HL-60/S4 treated with retinoic acid at 250 ng/mL for 4 days and 3 days (cell line): Measurements from ENCODE around the gene DFFB.

Experiments used
- in situ Hi-C: fragments of 300-500 bp; cut with MboI; formaldehyde crosslinking; loops from 2 replicates; pipeline ENCODE4 v1.7.0; 2022; ENCODE audit warnings: low sequenced_read_pairs

DFFB gene

DNA sequence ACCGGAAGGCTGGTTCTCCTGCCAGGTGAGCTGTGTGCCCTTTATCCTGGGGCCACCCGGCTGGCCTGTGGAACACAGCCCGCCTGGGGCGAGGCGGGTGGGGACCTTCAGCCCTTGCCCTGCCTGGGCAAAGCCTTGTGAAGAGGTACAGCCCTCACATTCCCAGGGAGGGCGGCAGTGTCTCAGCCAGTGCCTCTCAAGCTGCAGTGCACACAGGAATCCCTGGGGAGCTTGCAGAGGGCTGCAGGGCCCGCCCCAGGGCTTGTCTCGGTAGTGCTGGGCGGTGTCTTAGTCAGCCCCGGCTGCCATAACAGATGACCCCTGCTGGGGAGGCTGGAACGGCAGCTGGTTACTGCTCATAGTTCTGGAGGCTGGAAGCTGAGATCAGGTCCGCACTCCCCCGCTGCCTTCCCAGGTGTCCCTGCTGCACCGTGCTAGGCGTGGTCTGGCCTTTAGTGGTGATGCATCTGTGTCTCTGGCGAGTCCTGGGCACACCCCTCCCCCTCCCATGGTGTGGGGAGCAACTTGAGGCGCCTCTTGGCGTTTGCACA is 12.6 kb downstream of the DFFB start:
- in situ Hi-C loops = no loop called here

DNA sequence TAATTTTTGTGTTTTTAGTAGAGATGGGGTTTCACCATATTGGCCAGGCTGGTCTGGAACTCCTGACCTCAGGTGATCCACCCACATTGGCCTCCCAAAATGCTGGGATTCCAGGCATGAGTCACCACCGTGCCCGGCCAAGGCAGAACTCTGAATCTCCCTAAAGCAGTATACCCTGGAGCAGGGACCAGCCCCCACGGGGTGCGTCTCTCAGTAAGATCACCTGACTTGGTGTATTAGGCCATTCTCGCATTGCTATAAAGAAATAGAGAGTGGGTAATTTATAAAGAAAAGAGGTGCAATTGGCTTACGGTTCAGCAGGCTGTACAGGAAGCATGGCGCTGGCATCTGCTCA is 14.2 kb downstream of the DFFB start:
- in situ Hi-C loops = no loop called here

DNA sequence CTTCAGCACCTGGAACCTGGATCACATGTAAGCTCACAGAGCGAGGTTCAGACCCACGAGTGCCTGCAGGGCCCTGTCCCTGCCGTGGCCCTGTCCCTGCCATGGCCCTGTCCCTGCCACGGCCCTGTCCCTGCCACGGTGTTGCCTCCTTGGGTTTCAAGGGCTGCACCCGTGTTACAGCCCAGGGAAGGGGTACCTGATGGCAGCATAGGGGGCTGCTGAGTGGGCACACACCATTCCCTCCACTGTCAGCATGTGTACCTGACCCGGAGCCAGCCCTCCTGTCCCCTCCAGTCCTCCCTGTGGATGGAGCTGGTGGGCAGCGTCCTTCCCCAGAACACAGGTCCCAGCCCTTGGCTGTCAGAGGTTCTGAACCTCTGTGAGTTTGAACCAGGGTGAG is 15.3 kb downstream of the DFFB start:
- in situ Hi-C loops = no loop called here

DNA sequence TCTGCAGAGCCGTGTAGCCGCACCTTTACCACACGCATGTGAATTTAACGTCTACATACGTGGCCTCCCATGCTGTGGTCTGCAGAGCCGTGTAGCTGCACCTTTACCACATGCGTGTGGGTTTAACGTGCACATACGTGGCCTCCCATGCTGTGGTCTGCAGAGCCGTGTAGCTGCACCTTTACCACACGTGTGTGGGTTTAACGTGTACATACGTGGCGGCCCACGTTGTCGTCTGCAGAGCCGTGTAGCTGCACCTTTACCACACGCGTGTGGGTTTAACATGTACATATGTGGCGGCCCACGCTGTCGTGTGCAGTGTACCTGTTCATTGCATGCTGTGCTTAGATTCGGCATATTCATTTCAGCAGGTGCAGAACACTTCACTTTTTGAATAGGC is 17.5 kb downstream of the DFFB start:
- in situ Hi-C loops = no loop called here

DNA sequence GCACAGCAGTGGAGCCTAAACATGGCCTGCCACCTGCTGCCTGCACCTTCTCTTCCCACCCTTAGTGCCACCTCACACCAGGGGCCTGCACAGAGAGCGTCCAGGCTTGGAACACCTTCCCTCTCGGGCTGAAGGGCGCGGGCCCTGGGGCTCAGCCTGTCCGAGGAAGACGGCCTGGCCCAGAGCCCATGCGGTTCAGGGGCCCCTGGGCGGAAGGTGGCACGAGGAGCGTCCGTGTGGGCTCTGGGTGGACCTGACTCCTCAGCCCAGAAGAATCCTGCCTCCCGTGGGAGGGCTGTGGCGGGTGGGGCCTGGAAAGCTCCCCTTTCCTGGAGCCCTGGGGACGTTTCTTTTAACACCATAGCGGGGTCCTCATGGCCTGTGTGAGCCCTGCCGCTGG is 19.4 kb downstream of the DFFB start:
- in situ Hi-C loops = no loop called here

DNA sequence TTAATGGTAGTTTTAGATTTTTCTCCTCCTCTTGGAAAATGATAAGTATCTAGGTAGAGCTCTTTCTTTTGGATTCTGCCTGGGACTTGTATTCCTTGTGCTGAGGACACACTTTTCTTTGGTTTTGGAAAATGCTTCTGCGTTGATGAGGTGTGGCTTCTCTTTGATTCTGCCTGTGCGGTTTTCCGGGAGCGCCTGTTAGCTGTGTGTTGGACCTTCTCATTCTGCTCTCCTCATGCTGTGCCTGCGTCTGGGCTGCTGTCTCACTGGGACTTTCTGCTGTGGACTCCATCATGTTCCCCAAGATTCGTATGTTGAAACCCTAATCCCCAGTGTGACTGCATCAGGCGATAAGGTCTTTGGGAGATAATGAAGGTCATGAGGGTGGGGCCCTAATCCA is 21.8 kb downstream of the DFFB start:
- in situ Hi-C loops = no loop called here

DNA sequence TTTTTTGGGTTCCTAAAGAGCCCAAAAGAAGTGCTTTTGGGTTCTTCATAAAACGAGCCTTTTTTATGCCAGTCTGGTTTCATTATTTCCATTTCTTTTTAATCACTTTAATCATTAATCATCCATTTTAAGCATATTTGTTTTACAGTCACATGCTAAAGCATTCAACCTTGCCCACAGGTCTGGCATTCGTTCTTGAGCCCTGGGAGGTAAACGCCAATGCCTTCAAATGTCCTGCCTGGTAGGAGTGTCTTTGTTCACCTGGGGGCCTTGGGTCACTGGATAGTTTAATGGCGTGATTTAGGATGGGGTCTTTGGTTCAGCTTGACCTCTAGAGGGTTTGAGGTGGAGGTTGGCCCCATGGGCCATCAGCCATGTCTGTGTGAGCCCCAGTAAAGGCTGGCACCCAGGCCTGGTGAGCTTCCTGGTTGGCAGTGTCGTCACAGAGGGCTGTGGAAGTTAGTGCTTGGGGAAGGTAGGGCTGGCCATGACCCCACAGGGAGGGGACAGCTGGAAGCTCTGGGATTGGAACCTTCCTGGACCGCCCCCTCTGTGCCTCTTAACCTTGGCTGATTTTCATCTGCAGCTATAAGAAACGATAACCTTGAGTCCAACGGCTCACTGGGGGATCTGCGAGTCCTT is 22.6 kb downstream of the DFFB start:
- in situ Hi-C loops = no loop called here

DNA sequence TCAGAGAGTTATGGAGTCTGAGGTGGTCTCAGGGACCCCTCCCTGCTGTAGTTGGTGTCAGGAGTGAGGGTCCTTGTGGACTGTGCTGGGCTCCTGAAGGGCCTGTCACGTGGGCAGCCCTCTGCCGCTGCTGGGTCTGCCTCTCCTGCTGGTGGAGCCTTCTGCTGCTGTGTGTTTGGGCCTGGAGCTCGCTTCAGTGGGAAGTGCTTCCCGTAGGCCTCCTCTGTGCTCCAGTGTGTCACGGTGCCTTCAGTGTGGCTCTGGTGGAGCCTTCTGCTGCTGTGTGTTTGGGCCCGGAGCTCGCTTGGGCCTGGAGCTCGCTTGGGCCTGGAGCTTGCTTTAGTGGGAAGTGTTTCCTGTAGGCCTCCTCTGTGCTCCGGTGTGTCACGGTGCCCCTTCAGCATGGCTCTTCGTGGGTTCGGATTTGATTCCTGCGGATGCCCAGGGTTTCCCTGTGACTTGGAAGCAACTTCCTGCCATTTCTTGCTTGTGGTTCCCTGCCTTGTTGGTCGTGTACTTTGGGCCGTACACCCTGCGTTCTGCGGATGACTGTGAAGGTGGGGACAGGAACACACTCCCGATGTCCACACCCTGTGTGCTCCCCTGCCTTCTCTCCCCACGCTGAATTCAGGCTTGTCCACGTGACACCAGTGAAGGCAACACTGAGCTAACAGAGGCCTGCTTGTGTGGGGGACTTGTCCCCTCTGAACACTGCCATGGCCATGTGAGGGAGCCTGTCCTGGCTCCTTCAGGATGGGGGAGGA is 23.3 kb downstream of the DFFB start:
- in situ Hi-C loops = no loop called here

DNA sequence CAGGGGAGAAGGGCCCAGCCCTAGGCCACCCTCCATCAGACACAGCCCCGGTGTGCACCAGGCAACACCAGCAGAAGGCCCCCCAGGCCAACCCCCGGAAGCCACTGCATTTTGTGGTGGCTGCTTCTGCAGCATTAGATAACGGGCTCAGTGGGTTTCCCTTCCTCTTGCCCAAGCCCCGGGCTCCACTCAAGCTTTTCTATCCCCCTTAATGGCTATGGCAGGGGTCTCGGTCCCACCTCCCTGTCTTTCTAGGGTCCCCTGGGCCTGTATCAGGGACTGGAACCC is 23.9 kb downstream of the DFFB start:
- in situ Hi-C loops = no loop called here

DNA sequence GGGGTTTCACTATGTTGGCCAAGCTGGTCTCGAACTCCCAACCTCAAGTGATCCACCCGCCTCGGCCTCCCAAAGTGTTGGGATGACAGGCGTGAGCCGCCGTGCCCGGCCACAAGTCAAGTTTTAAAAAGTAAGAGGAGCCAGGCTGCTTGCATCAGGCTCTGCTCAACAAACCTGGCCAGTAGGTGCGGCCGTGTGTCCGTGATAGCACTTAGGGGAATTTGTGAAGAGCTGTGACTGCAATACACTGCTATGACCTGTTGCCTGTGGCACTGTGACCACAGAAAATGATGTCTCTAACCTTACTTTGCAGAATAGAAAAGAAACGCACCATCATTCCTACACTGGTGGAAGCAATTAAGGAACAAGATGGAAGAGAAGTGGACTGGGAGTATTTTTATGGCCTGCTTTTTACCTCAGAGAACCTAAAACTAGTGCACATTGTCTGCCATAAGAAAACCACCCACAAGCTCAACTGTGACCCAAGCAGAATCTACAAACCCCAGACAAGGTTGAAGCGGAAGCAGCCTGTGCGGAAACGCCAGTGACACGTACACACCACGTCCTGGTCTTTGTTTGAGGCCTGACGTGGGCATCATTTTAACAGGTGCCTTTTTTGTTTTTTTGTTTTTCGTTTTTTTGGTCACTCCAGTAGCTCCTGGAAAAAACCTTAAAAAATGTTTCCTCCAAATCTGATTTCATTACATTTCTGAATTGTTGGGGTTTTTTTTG is 26.1 kb downstream of the DFFB start:
- in situ Hi-C loops = no loop called here

DNA sequence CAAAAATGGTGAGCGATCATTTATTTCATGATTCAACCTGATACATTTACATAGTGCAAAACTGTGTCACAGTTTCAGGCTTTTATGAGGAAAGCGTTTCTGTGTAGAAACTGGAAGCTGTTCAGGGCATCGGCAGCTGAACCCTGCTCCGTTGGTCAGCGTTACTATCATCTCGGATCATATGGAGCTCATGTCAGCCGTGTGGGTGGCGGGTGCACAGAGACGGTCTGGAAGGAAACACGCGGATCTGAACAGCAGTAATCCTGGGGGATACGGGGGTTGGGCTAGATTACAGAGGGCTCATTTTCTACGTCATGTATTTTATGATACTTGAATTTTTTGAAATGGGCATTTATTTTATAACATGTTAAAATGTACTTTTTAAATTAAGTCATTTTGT is 27.7 kb downstream of the DFFB start:
- in situ Hi-C loops = no loop called here

DNA sequence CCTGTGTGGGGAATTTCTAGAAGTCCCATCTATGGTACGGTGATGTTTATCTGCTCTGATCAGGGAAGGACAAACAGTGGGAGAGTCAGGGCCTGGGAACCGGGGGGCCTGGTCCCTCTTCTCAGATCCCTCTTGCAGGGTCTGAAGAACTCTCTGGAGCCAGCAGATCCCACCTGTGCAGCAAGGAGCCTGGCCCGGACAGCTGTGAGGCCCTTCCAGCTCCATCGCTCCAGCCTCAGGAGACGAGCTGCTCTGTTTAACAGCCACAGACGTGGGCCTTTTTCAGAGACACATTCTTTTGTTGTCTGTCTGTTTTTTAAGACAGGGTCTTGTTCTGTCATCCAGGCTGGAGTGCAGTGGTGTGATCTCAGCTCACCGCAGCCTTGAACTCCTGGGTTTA is 28.3 kb downstream of the DFFB start:
- in situ Hi-C loops = no loop called here

DNA sequence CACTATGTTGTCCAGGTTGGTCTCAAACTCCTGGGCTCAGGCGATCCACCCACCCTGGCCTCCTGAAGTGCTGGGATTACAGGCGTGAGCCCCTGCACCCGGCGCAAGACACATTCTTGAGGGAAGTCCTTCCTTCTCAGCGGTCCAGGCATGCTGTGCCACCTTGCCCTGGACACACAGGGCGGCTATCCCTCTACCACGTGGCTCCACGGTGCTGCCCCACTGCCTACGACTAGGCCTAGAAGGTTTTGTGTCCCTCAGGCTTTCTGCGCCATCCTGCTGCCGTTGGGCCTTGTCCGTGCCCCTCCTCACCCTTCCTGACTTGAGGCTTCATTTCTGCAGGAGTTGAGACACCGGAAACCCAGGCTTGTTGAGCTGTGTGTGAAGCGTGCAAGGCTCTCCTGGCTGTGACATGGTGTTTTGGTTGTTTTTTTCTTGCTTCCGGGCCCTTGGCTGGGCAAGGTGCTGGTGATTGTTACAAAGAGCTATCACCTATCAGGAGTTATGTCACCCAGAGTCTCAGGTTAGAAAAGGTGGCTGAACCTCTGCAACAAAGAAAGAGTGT is 28.9 kb downstream of the DFFB start:
- in situ Hi-C loops = no loop called here

DNA sequence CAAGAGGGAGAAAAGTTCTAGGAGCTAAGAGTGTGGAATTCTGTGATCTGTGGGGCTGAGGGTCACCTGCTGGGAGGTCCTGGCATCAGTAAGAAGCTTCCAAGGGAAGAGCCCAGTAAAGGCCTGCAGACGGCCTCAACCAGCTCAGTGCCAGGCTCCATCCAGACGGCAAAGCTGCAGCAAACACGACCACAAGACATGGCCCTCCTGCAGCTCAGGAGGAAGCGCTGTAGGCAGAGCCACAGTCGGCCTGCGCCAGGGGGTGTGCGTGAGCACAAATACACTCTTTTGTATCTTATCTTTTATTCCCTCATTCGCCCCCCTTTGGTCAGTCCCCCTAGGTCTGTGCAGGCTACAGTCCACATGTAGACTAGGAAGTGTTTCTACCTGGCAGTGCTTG is 29.4 kb downstream of the DFFB start:
- in situ Hi-C loops = no loop called here

DNA sequence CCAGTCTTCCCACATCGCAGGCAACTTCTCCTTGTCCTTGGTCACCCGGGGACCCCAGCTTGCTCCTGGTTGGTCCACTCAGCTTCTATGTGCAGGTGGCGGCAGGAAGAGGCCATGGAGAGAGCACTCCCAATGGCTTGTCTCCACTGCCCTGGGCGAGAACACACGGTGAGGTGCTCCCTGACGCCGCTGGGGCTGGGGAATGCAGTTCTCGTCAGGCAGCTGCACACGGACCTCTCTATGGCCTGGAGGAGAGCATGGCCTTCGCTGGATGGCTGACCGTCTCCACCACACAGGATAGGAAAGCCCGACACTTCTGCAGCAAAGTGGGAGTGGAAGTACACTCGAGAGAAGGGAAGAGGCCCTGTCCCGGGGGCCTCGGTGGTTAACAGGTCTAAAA is 31.0 kb downstream of the DFFB start:
- in situ Hi-C loops = no loop called here

DNA sequence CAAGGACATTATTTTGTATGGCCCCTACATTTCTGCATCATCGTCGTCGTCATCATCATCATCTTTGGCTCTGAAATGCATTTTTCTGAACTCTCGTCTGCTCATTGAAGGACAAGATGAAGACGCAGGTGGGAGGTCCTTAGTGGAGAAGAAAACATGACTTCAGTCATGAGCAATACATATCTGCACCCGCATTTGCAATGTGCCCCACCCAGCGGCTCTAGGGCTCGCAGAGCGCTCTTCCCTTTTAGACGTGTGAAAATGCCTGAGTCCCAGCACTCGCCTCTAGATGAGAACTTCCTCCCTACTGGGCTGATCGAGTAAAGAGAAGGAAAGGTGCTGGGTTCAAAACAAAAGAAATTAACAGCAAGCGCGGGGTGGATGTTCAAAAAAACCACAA is 32.7 kb downstream of the DFFB start:
- in situ Hi-C loops = no loop called here

DNA sequence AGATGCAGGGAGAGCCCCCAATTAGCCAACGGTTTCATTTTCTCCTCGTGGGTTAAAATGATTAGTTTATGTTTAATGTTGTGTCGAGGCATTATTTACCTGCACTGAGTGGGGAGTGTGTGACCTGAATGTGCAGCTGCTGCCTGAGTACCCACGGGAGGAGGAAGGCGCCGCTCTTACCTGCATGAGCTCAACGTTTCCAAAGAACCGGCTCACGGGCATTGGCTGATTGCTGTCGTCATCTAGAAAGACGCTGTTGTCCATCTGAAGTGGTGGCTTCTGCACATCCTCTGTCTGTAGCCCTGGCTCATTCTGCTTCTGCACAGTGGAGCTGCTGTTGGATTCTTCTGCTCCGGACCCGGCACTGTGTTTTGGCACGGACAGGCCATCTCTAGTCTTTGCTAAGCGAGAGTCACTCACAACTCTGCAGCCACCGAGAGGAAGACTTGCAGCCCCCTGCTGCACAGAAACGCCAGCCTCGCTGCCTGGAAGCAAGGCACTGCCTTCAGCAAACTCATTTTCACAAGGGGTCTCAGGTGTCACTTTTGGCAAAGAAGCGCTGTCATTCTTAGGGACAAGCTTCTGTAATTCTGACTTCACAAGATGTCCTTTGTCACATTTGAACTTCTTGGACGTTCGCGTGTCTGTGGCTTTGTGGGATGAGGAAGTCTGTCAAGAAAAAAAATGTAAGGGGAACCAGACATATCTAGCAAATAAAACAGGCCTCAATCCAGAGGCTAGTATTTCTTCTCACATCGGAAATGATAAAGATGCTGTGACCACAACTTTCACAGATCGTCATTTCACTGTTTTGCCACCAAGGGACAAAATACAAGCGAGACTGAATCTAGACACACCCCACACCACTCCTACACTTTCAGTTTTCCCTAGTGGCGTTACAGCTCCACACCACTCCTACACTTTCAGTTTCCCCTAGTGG is 33.4 kb downstream of the DFFB start:
- in situ Hi-C loops = no loop called here

DNA sequence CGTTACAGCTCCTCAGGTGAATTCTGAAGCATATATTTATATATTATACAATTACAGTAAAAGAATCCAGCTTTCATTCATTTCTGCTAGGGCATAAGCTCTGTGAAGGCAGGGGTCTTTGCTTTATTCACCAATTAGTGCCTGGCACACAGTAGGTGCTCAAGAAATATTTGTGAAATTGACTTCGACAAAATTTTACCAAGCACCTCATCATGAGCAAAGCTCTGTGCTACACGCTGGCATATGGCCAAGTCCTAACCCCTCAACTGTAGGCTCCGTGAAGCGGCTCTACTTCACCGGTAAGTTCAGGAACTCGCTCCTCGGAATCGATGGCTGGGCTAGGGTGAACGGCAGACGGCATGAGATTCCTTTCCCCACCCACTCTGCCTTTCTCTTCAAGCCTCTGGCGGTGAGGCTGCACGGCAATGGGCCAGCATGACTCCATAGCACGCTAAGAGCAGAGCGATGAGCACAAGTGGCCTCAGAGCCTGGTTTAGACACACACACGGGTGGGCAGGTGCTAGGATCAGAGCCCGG is 34.1 kb downstream of the DFFB start:
- in situ Hi-C loops = no loop called here

DNA sequence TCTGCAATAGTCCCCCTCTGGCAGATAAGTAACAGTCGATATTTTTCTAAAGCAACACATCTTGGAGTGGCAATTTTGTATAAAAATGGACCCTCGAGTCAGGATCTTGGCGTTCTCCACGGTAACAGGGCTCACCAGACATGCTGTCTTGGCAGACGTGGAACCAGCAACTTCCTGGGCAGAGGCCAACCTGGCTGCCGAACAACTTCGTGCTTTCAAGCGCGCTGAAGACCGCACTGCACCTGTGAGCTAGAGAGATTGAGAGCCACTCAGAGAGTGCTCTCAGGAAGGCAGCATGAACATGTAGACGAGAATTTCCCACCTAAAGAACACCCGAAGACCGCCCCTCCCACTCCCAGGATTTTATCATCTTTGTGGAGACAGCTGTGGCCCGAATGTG is 35.5 kb downstream of the DFFB start:
- in situ Hi-C loops = no loop called here

DNA sequence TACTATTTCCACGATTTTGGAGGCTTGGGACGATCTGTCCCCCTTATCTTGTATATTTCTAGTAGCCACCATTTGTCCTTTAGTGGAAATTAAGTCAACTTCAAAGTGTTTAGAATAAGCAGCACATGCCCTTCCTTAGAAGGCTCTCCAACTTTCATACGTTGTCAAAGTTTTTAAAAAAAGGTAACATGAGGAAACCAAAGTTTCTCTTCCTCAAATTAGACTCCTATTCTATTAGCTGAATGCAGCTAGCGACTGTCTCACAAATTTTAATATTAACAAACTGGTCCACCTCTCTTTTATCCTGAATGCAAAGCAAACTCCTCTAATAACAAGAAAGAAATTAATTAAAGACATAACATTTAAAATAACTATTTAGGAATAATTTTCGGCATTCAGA is 35.9 kb downstream of the DFFB start:
- in situ Hi-C loops = no loop called here
